Stomach (tissue), 9 donors: ENCODE measurements around the gene DRD3. TPM values are rescaled to one million over a fixed set of nuclear protein-coding genes. Genes with fewer than 3 reads are reported as not detected.

Source experiments
- DNase-seq, 2 donors: peaks; one replicate each; pipeline versions ENCODE4 v3.0.0 to v3.0.0-alpha.2; 2013 to 2019
- H3K27ac ChIP-seq, 5 donors: fragments of 200-600 bp in 4 of 5; sonication (generic) in 4 of 5; one replicate each; pipeline ENCODE4 v1.5.1; 2013 to 2019; ENCODE audit warnings: mild to moderate bottlenecking in 1 of 5, moderate library complexity in 1 of 5
- H3K27me3 ChIP-seq, 3 donors: fragments of 200-600 bp; sonication (generic); one replicate each; pipeline ENCODE4 v1.5.1; 2017 to 2019; ENCODE audit warnings: mixed run types in 1 of 3
- H3K36me3 ChIP-seq, 4 donors: fragments of 200-600 bp; sonication (generic); 1 replicate in 3 of 4; 2 replicates in 1 of 4; pipeline ENCODE4 v1.5.1; 2016 to 2019
- H3K4me1 ChIP-seq, 4 donors: fragments of 200-600 bp; sonication (generic); one replicate each; pipeline ENCODE4 v1.5.1; 2016 to 2019
- H3K4me3 ChIP-seq, 4 donors: fragments of 200-600 bp; sonication (generic) in 3 of 4; one replicate each; pipeline ENCODE4 v1.5.1; 2016 to 2019; ENCODE audit warnings: mild to moderate bottlenecking in 1 of 4
- H3K9me3 ChIP-seq, 4 donors: fragments of 200-600 bp; sonication (generic); one replicate each; pipeline ENCODE4 v1.5.1; 2016 to 2019
- EP300 ChIP-seq: sonication (generic); formaldehyde crosslinking; IDR thresholded peaks from one replicate; pipeline ENCODE4 v1.6.1; 2017; ENCODE audit warnings: antibody characterized with exemption
- POLR2A ChIP-seq, 4 donors: fragments of 450-650 bp; IDR thresholded peaks; one replicate each; pipeline ENCODE4 v1.6.1; 2016; ENCODE audit warnings: antibody characterized with exemption in 4 of 4, control low read depth in 2 of 4, mild to moderate bottlenecking in 1 of 4, moderate library complexity in 1 of 4
- POLR2AphosphoS5 ChIP-seq, 3 donors: sonication (generic); formaldehyde crosslinking; IDR thresholded peaks; one replicate each; pipeline ENCODE4 v1.6.1; 2016; ENCODE audit warnings: antibody characterized with exemption in 3 of 3
- WGBS, 5 donors: extraction: QIAGEN DNeasy Blood & Tissue Kit in 3 of 5; methylation state at CpG; one replicate each; pipeline versions ENCODE4 v1.1.5 to v1.1.7; 2013 to 2018; 5-methylcytosine and 5-hydroxymethylcytosine counted together
- intact Hi-C: fragments of 100-400 bp; cut with DNase I; formaldehyde crosslinking; loops from one replicate; pipeline ENCODE4 v1.15.1; 2023; ENCODE audit warnings: low total_unique reads
- polyA plus RNA-seq, 3 donors: library from polyadenylated mRNA; stranded (reverse); fragments of 200-250 nt; gene quantifications; one replicate each; pipeline ENCODE4 v1.2.3, GENCODE V29; 2013
- total RNA-seq, 5 donors: library from RNA; depleted of rRNA; stranded (reverse); fragments of >200 nt; gene quantifications; one replicate each; pipeline versions ENCODE4 v1.1.0 to v1.2.3, GENCODE V29; 2014 to 2016
- TF ChIP-seq, protein P1 (sequence below), 7 experiments: fragments of 450-650 bp in 4 of 7; fragments of 200-600 bp in 3 of 7; sonication (generic) in 3 of 7; IDR thresholded peaks; one replicate each; pipeline ENCODE4 v1.5.1; 2016 to 2019; ENCODE audit warnings: antibody characterized with exemption in 7 of 7, control low read depth in 2 of 7, mild to moderate bottlenecking in 1 of 7
- donor health status: healthy with polysubstance abuse.
- donor health status: Bipolar disorder and iron deficiency.
- donor health status: healthy.

The DRD3 gene
- total and polyA plus RNA-seq, 8 donors = not detected

DNA sequence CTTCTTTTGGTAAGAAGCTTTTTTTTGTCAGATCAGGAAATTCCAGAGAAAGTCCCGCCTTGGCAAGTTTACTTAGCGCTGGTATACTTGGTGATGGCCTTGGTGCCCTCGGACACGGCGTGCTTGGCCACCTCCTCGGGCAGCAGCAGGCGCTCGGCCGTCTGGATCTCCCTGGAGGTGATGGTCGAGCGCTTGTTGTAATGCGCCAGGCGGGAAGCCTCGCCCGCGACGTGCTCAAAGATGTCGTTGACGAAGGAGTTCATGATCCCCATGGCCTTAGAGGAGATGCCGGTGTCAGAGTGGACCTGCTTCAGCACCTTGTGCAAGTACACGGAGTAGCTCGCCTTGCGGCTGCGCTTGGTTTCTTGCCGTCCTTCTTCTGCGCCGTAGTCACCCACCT, 75.7 kb downstream of the DRD3 start:
- no peaks in the 10 kb centered on the region for H3K27me3 ChIP-seq
- DNase-seq = no peak
- H3K36me3 ChIP-seq = no peaks in the 10 kb centered on the region
- no peak overlapping the region for H3K4me3 ChIP-seq
- intact Hi-C loops = no loop called here
- no peak for TF ChIP-seq POLR2AphosphoS5 (IDR thresholded peaks at IDR 0.05)
- no peak for TF ChIP-seq POLR2A (IDR thresholded peaks at IDR 0.05)
- no peak for TF ChIP-seq EP300
- TF ChIP-seq, protein P1, sequence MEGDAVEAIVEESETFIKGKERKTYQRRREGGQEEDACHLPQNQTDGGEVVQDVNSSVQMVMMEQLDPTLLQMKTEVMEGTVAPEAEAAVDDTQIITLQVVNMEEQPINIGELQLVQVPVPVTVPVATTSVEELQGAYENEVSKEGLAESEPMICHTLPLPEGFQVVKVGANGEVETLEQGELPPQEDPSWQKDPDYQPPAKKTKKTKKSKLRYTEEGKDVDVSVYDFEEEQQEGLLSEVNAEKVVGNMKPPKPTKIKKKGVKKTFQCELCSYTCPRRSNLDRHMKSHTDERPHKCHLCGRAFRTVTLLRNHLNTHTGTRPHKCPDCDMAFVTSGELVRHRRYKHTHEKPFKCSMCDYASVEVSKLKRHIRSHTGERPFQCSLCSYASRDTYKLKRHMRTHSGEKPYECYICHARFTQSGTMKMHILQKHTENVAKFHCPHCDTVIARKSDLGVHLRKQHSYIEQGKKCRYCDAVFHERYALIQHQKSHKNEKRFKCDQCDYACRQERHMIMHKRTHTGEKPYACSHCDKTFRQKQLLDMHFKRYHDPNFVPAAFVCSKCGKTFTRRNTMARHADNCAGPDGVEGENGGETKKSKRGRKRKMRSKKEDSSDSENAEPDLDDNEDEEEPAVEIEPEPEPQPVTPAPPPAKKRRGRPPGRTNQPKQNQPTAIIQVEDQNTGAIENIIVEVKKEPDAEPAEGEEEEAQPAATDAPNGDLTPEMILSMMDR (IDR thresholded peaks at IDR 0.05) = no peak
- H3K4me1 ChIP-seq = no peaks in the 10 kb centered on the region
- 89 to 93% (median 92%) methylated on average over 27 of the region's 27 CpGs for WGBS, 5 donors
- no peak overlapping the region for H3K27ac ChIP-seq
- no peaks in the 10 kb centered on the region for H3K9me3 ChIP-seq

DNA sequence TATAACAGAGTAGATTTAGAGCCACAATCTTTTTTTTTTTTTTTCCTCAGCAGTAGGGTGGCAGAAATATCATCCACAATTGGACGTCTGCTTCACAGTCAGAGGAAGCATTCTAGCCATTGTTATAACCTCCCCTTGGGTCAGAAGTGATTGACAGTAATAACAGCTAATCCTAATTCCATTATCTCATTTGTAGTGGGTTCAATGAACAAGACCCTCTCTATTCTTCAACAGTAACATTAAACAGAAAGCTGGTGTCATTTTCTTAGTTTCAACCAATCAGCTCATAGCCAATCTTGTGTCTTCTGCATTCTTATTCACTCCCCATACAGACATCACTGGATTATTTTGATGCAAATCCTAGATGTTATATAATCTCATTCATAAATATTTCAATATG, 77.8 kb downstream of the DRD3 start:
- H3K27me3 ChIP-seq = no peaks in the 10 kb centered on the region
- H3K27ac ChIP-seq = no peak overlapping the region
- TF ChIP-seq POLR2AphosphoS5 (IDR thresholded peaks at IDR 0.05) (no peak), POLR2A (IDR thresholded peaks at IDR 0.05) (no peak), EP300 (no peak)
- TF ChIP-seq, protein P1 (IDR thresholded peaks at IDR 0.05) = no peak
- intact Hi-C loops = no loop called here
- no peak overlapping the region for H3K4me3 ChIP-seq
- no peaks in the 10 kb centered on the region for H3K36me3 ChIP-seq
- no peak for DNase-seq
- no peaks in the 10 kb centered on the region for H3K9me3 ChIP-seq
- no peaks in the 10 kb centered on the region for H3K4me1 ChIP-seq
- 37 to 61% (median 50%) methylated on average over 1 of the region's 1 CpG for WGBS, 5 donors

DNA sequence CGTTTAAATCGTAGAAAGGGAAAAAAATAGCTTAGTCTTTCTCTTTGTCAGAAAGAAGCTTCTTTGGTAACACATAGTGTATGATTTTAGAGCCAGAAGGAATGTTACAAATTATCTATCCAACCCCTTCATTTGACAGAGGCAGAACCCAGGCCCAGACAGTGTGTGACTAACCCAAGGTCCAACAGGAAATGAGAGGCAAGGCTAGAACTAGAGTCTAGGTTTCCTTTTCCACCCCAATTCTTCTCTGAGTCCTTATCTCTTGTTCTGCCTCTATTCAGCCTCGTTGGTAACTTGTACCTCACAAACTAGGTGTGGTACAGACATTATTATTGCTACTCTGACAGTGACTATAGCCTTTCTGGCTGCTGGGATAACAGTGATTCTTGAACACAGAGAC, 83.1 kb downstream of the DRD3 start:
- 63 to 72% (median 66%) methylated on average over 3 of the region's 3 CpGs for WGBS, 5 donors
- no peak overlapping the region for H3K4me3 ChIP-seq
- H3K9me3 ChIP-seq = no peaks in the 10 kb centered on the region
- TF ChIP-seq, protein P1 (IDR thresholded peaks at IDR 0.05) = no peak
- TF ChIP-seq POLR2A (IDR thresholded peaks at IDR 0.05) (no peak), POLR2AphosphoS5 (IDR thresholded peaks at IDR 0.05) (no peak)
- no peaks in the 10 kb centered on the region for H3K27me3 ChIP-seq
- H3K27ac ChIP-seq = no peak overlapping the region
- no peaks in the 10 kb centered on the region for H3K36me3 ChIP-seq
- intact Hi-C loops = no loop called here
- no peak for DNase-seq
- H3K4me1 ChIP-seq = no peaks in the 10 kb centered on the region

DNA sequence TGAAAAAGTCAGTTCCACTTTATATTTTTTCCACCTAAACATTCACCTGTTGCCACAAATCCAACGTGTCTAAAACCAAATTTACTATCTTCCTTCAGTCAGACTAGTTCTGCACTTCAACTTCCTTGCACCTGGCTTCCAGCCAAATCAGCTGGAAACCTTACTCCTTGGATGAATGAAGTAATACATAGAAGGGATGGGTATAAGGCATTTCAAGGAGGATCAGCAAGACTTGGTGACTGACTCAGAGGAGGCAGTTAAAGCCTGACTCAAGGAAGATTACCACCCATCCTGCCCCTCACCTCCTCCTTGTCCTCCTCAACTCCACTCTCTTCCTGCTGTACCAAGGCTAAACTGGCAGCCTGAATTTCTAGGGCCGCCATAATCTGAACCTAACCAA, 85.3 kb downstream of the DRD3 start:
- Histone ChIP-seq H3K9me3 (no peaks in the 10 kb centered on the region), H3K4me3 (no peak overlapping the region), H3K36me3 (peaks cover 0 to 5% (median 0%) of the 10 kb centered on the region in 4 donors), H3K27me3 (no peaks in the 10 kb centered on the region), H3K4me1 (no peaks in the 10 kb centered on the region), H3K27ac (no peak overlapping the region)
- 44 to 57% (median 50%) methylated on average over 2 of the region's 2 CpGs for WGBS, 5 donors
- intact Hi-C loops = no loop called here
- TF ChIP-seq POLR2AphosphoS5 (IDR thresholded peaks at IDR 0.05) (no peak), EP300 (no peak), POLR2A (IDR thresholded peaks at IDR 0.05) (no peak)
- TF ChIP-seq, protein P1 (IDR thresholded peaks at IDR 0.05) = no peak
- DNase-seq = peak; percentile 30 to 54
